ENCODE data around the gene ACIN1. TPM values are rescaled to one million over a fixed set of nuclear protein-coding genes. Genes with fewer than 3 reads are reported as not detected.
"Not testable (repeated sequence)": the region's sequence is repeated elsewhere in the genome, so short reads cannot be mapped to it uniquely, and the experiment has no call there.

Gene ACIN1
- polyA plus RNA-seq, 12 donors, result 108 to 284 (median 129) TPM; not detected in 1

DNA sequence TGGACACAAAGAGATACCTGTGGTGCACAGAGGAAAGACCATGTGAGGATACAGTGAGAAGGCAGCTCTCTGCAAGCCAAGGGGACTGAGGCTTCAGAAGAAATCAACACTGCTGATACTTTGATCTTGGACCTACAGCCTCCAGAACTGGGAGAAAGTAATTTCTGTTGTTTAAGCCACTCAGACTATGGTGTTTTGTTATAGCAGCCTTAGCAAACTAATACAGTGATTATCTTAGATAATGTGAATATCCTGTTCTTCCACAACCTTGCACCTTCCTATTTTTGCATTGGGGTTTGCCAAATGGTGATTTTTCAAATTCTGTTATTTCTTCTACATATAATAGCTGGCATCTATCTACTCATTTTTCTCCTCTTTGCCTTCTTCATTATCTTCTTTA, 76.8 kb downstream of the ACIN1 start:
- DNase-seq, result no peak

DNA sequence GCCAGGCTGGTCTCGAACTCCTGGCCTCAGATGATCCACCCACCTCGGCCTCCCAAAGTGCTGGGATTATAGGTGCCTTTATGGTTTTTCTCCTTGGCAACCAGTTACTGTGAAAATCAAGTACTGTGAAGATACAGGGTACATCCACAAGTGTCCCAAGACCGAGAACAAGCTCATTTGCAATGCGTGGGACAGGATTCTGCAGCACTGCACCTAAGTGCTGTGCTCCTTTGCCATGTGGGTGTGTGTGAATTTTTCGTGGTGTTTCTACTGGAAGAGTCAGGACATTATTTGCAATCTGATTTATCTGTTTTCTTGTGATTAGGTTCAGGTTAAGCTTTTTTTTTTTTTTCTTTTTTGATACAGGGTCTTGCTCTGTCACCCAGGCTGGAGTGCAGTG, 77.8 kb downstream of the ACIN1 start:
- DNase-seq, result no peak

DNA sequence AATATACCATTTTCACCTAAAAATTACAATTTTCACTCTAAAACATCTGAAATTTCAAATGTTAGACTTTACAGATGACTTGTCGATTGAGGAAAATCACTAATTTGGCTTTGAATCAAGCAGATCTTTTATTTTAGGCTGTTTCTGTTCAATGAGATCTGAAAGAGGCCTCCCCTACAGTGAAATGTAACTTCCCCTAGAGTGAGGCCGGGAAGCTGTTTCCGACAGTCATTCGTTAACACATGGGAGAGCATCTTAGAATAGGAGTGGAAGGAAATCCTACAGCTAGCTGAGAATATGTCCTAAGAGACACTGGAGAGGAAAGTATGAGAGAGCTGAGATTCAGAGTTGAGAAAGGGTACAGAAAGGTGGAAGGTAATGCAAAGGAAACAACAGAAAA, 79.3 kb downstream of the ACIN1 start:
- no peak for DNase-seq

DNA sequence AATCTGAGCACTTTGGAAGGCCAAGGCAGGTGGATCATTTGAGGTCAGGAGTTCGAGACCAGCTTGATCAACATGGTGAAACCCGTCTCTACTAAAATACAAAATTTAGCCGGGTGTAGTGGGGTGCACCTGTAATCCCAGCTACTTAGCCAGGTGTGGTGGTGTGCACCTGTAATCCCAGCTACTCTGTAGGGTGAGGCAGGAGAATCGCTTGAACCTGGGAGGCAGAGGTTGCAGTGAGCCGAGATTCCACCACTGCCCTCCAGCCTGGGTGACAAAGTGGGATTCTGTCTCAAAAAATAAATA, 81.2 kb downstream of the ACIN1 start:
- DNase-seq, result not testable (repeated sequence)

DNA sequence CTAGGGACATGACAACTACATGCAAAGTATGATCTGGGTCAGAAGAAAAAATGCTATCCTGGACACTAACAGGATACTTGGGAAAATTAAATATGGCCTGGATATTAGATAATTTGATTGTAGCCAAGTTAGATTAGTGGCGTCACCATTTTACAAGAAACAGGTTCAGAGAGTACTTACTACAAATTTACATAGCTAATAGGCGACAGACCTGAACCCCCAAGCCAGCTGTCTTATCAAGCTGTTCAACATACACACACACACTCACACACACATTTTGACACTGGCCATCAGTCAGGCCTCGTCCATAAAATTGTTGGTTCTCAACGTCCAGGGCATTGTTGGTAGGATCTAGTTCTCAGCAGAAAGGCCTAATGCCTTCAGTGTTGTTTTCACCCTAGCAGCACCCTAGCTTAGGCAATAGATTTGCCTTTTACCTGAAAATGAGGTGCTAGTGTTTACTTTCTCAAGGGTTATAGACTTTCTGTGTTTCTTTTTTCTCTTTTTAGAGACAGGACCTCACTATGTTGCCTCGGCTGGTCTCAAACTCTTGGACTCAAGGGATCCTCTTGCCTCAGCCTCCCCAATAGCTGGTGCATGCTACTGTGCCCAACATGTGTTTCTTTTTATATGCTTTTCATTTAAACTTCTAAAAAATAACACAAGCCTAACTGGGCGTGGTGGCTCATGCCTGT, 81.7 kb downstream of the ACIN1 start:
- DNase-seq, result no peak

DNA sequence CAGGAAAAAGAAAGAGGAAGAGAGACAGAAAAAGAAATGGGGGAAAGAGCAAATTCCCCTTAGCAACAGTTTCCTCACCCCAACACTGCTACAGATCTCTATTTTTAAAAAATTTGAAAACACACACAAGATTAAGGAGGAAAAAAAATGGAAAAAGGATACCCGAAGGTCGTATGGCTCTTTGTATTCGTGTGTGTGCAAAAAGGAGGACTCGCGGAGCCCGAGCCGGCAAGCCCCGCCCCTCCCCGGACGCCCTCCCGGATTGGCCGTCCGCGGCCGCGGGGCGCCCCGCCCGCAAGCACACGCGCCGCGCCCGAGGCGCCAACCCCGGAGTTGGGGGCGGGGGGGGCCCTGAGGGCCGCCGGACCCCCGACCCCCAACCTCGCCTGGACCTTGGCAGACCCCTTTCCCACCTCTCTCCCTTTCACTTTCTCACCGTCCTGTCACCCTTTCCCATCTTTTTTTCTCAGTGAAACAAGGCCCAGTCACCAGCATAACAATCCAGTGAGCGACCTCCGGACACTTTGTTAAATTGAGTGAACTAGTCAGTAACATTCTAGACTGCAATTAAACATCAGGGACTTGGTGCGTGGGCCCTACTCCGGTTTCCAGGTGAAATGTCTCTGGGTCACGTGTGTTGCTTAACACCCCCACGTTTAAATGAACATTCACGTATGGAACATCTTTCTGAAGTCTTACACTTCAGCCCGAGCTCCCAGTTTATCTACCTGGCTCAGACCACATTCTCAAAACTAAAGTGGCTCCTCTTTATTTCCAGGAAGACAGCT, 84.8 kb downstream of the ACIN1 start, which contains the start of gene C14orf93:
C14orf93 (minus strand) TSS at position 205 of the 788 bp plus-strand sequence. CDS start 11,120 bp downstream, outside the sequence.
- DNase-seq, result peak; percentile 79

DNA sequence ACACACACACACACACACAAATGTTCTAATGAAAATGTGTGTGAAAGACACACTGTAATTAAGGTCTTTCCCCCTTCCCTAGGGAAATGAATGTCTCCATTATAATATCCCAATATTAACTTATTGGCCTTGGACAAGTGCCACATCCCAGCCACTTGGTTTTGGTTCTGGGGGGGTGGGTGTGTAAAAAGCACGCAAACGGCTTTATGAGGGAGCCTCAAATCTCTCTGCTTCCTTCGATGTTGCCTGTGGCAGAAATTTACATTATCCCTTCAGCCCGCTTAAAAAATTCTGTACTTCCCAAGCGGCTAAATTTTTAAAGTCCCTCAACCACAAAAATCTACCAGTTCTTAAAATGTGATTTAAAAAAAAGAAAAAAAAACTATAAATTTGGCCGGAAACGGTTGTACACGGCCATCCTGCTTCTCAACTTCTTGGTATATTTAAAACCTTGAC, 85.4 kb downstream of the ACIN1 start:
- DNase-seq, result no peak

DNA sequence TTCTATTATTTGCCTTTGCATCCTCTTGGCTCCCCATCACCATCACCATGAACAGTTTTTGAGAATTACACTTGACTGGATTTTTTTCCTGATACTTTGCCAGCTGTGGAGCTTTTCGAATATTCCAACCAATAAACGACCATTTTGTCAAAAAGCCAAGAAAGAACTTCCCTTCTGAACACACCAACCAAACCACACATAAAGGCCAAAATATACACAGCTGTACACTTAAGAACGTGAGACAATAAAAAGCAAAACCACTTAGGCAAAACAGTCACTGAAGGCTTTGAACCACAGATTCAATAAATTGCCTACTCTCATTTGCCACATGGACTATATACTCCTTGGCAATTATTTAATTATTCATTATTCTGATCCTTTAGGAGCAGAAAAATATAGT, 86.1 kb downstream of the ACIN1 start:
- no peak for DNase-seq

Other genes starting within 250 kb of the ACIN1 start
- 10 to 100 TPM in 11 of 12 donors, not detected in 1; 29.7 to 49.0 (median 37.2) TPM for gene LRP10, start 223.4 kb downstream of the ACIN1 start, polyA plus RNA-seq (ENCODE audit: insufficient read length in 12 of 12)
- under 1 TPM in 8 of 12 donors, not detected in 4; 0.09 to 0.46 (median 0.14) TPM for gene REM2, start 211.9 kb downstream of the ACIN1 start, polyA plus RNA-seq (ENCODE audit: insufficient read length in 12 of 12)
- gene RBM23, start 176.0 kb downstream of the ACIN1 start, polyA plus RNA-seq (ENCODE audit: insufficient read length in 12 of 12), result 10 to 100 TPM in 11 of 12 donors, not detected in 1; 48.3 to 86.1 (median 57.0) TPM
- 10 to 100 TPM in 11 of 12 donors, not detected in 1; 54.0 to 87.0 (median 73.5) TPM for gene PRMT5, start 165.8 kb downstream of the ACIN1 start, polyA plus RNA-seq (ENCODE audit: insufficient read length in 12 of 12)
- 10 to 100 TPM in 11 of 12 donors, not detected in 1; 29.2 to 54.0 (median 40.1) TPM for gene HAUS4, start 138.0 kb downstream of the ACIN1 start, polyA plus RNA-seq (ENCODE audit: insufficient read length in 12 of 12)
- gene AJUBA, start 112.6 kb downstream of the ACIN1 start, polyA plus RNA-seq (ENCODE audit: insufficient read length in 12 of 12), result 100 to 1,000 TPM in 1 of 12 donors, 10 to 100 TPM in 11; 36.7 to 167 (median 42.0) TPM
- 10 to 100 TPM in 8 of 12 donors, 1 to 10 TPM in 3, not detected in 1; 8.9 to 17.0 (median 11.6) TPM for gene C14orf93, start 85.0 kb downstream of the ACIN1 start, polyA plus RNA-seq (ENCODE audit: insufficient read length in 12 of 12)
- gene PSMB5, start 60.2 kb downstream of the ACIN1 start, polyA plus RNA-seq (ENCODE audit: insufficient read length in 12 of 12), result 100 to 1,000 TPM in 11 of 12 donors, not detected in 1; 111 to 238 (median 212) TPM
- gene PSMB11, start 52.9 kb downstream of the ACIN1 start, polyA plus RNA-seq (ENCODE audit: insufficient read length in 12 of 12), result not detected
- gene CDH24, start 37.6 kb downstream of the ACIN1 start, polyA plus RNA-seq (ENCODE audit: insufficient read length in 12 of 12), result 10 to 100 TPM in 2 of 12 donors, 1 to 10 TPM in 9, not detected in 1; 2.3 to 12.5 (median 3.7) TPM
- gene C14orf119, start 369 bp upstream of the ACIN1 start, polyA plus RNA-seq (ENCODE audit: insufficient read length in 12 of 12), result 10 to 100 TPM in 11 of 12 donors, not detected in 1; 30.8 to 62.2 (median 50.8) TPM
- gene CIROP, start 9.9 kb upstream of the ACIN1 start, polyA plus RNA-seq (ENCODE audit: insufficient read length in 12 of 12), result under 1 TPM in 1 of 12 donors, not detected in 11; 0.07 TPM
- gene CEBPE, start 24.1 kb upstream of the ACIN1 start, polyA plus RNA-seq (ENCODE audit: insufficient read length in 12 of 12), result under 1 TPM in 4 of 12 donors, not detected in 8; 0.08 to 0.61 (median 0.13) TPM
- 10 to 100 TPM in 2 of 12 donors, 1 to 10 TPM in 9, not detected in 1; 2.6 to 29.0 (median 4.2) TPM for gene SLC7A8, start 88.5 kb upstream of the ACIN1 start, polyA plus RNA-seq (ENCODE audit: insufficient read length in 12 of 12)
- gene RNF212B, start 142.8 kb upstream of the ACIN1 start, polyA plus RNA-seq (ENCODE audit: insufficient read length in 12 of 12), result under 1 TPM in 3 of 12 donors, not detected in 9; 0.60 to 0.65 (median 0.63) TPM
- gene HOMEZ, start 191.0 kb upstream of the ACIN1 start, polyA plus RNA-seq (ENCODE audit: insufficient read length in 12 of 12), result 10 to 100 TPM in 9 of 12 donors, 1 to 10 TPM in 2, not detected in 1; 9.1 to 25.5 (median 10.7) TPM
- 10 to 100 TPM in 11 of 12 donors, not detected in 1; 11.7 to 27.1 (median 19.2) TPM for gene PPP1R3E, start 207.7 kb upstream of the ACIN1 start, polyA plus RNA-seq (ENCODE audit: insufficient read length in 12 of 12)
- gene BCL2L2, start 211.7 kb upstream of the ACIN1 start, polyA plus RNA-seq (ENCODE audit: insufficient read length in 12 of 12), result 10 to 100 TPM in 11 of 12 donors, not detected in 1; 26.0 to 36.9 (median 30.1) TPM
- gene PABPN1, start 226.3 kb upstream of the ACIN1 start, polyA plus RNA-seq (ENCODE audit: insufficient read length in 12 of 12), result 1,000 to 10,000 TPM in 1 of 12 donors, 100 to 1,000 TPM in 7, 10 to 100 TPM in 4; 92.5 to 1,853 (median 109) TPM

Data from muscle of arm (tissue), 12 donors.